Right kidney (tissue), 9 donors: ENCODE measurements around the gene PTGER3.
A peak's percentile ranks its signal among the peaks of the same experiment; 100 is the strongest.

Source experiments
- DNase-seq: peaks from one replicate; pipeline ENCODE4 v3.0.0-alpha.2; 2016
- long read RNA-seq, 8 donors: transcript quantifications; one replicate each; lab custom pipeline, GENCODE V29; 2026

PTGER3 gene
- long read RNA-seq, donor 1, full-length matches to known transcripts: 23 of 23 reads
- long read RNA-seq, donor 1, partial matches to known transcripts: 0 of 23 reads
- long read RNA-seq, donor 1, other reads (novel, unspliced or antisense): 0 of 23 reads
- long read RNA-seq, donor 2, full-length matches to known transcripts: 11 of 11 reads
- long read RNA-seq, donor 2, partial matches to known transcripts: 0 of 11 reads
- long read RNA-seq, donor 2, other reads (novel, unspliced or antisense): 0 of 11 reads
- long read RNA-seq, donor 3, full-length matches to known transcripts: 24 of 24 reads
- long read RNA-seq, donor 3, partial matches to known transcripts: 0 of 24 reads
- long read RNA-seq, donor 3, other reads (novel, unspliced or antisense): 0 of 24 reads
- long read RNA-seq, donor 4, full-length matches to known transcripts: 36 of 36 reads
- long read RNA-seq, donor 4, partial matches to known transcripts: 0 of 36 reads
- long read RNA-seq, donor 4, other reads (novel, unspliced or antisense): 0 of 36 reads
- long read RNA-seq, donor 5, full-length matches to known transcripts: 21 of 21 reads
- long read RNA-seq, donor 5, partial matches to known transcripts: 0 of 21 reads
- long read RNA-seq, donor 5, other reads (novel, unspliced or antisense): 0 of 21 reads
- long read RNA-seq, donor 6, full-length matches to known transcripts: 36 of 36 reads
- long read RNA-seq, donor 6, partial matches to known transcripts: 0 of 36 reads
- long read RNA-seq, donor 6, other reads (novel, unspliced or antisense): 0 of 36 reads
- long read RNA-seq, donor 7, full-length matches to known transcripts: 31 of 31 reads
- long read RNA-seq, donor 7, partial matches to known transcripts: 0 of 31 reads
- long read RNA-seq, donor 7, other reads (novel, unspliced or antisense): 0 of 31 reads
- long read RNA-seq, donor 8, full-length matches to known transcripts: 32 of 32 reads
- long read RNA-seq, donor 8, partial matches to known transcripts: 0 of 32 reads
- long read RNA-seq, donor 8, other reads (novel, unspliced or antisense): 0 of 32 reads

DNA sequence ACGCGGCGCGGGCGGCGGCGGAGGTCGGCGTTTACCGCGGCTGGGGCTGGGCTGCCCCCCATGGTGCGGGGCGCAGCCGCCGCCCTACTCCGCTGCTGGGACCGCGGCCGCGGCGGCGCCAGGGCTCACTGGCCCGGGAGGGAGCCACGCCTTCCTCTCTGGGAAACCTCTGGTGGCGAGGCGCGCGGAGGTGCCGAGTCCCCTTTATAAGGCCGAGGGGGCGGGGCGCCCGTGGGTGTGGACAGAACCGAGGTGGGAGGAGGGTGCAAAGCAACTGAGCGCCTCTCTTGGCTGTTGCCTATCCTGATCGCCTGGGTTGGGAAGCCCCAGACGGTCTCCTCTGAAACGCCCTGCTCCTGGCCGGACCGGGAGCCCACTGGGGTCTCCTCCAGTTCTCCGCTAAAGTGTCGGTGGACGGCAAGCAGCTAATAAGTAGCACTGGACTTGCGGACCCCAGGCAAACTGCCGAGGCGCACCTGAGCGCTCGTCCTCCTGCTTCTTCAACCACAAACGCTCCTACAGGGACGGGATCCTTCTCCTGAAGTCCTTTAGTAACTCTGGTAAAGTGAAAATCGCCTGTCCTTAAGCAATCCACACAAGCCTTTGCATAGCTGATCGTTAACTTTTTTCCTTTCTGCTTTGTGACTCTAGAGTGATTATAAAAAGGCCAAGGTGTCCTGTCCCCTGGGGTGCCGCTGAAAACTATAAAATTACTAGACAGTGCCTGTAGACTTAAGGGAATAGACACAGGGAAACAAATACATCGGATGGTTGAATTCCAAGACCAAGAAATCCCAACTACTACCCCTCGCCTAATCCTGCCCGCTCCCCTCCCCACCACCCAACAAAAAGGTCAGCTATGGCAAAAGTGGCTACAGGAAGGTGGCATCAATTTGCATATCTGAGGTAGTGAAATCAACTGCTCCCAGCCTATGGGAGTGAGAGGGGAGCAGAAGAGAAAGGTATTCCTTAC, at the start of gene PTGER3:
TSS of gene PTGER3 (minus strand) at position 182 of the 973 bp plus-strand sequence. CDS start 239 bp downstream, outside the sequence.
- peak; percentile 65 for DNase-seq

DNA sequence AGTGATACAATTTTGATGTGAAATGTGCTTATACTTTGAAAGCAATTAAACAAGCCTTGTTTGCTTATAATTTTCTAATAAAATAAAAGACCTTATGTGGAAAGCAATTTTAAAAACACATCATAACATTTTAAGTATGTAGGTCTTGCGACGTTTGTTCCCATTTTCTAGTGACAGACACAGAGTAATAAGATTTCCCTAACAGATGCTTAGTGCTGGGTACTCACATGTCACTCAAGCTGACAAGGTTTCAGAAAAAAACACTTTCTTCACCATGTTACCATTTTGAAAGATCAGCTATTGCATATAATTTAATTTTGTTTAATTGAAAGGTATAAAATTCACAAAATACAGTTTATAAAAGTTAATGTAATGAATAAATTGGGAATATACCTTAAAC, 47.3 kb upstream of the PTGER3 start:
- DNase-seq: no peak

DNA sequence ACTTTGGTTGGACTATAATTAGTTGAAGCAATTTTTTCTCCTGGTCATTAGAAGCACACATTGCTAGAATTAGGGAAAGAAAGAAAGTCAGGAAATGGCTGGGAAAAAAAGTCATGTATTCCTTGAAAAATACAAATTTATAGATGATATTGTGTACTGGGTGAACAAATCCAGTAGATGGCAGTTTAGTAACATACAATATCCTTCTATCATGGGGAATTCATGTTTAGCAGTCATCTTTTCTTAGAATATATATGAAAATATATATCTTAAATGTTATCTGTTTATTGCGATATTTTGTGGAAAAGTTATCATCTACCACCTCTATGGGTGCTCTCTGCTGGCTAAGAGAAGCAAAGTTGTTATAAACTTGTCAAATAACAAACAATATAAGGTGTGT, 46.3 kb upstream of the PTGER3 start:
- no peak for DNase-seq

DNA sequence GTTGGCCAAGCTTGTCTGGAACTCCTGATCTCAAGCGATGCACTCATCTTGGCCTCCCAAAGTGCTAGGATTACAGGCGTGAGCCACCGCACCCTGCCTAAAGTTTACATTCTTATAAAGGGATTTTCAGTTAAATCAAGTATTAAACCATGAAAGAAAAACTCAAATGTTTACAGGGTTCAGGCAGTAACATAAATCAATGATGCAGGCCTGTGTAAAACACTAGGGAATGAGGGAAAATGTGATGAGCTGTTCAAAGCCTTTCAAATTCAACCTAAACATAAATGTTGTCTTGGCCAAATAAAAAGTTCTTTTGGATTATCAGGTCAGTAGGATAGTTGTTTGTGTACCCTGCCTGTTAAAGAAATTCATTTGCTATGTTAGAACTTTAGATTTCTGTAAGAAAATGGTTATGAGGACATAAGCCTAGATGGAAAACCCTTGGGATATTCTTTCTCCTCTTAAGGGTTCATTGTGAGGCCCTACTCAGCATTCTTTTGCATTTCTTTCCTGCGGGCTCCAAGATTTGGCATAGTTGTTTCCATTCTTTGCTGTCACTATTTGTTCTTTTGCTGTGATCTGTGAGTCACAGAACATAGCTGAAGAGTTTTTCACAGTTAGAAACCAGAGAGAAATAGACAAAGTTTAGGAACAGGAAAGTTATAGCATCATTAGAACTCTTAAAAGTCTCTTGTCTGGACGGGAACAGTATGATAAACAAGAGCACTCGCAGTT, 42.1 kb upstream of the PTGER3 start:
- no peak for DNase-seq

DNA sequence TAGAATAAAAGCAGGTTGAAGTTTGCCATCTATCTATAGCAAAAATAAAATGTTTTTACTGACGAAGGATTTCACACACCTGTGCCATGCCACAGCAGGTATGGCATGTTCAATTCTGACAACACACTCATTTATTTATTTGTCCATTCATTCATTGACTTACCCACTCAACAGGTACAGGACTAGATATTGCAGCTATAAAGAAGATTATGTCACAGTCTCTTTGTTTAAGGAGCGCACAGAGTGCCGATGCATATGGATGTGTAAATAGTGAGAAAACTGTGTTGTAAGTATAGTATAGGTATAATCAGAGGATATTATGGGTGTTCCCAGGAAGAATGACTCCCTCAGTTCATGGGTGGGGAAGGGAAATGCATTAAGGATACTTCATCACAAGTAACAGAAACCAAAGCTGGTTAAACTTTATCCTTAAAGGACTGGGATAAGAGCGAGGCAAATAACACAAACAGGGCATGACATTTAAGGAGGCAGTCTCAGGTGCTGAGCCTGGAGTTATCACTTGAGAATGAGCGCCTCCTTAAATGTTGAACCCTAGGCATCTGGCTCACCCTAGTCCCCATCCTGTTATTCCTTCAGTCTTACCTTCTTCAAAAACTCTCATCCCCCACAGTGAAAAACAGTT, 41.1 kb upstream of the PTGER3 start:
- DNase-seq: no peak

DNA sequence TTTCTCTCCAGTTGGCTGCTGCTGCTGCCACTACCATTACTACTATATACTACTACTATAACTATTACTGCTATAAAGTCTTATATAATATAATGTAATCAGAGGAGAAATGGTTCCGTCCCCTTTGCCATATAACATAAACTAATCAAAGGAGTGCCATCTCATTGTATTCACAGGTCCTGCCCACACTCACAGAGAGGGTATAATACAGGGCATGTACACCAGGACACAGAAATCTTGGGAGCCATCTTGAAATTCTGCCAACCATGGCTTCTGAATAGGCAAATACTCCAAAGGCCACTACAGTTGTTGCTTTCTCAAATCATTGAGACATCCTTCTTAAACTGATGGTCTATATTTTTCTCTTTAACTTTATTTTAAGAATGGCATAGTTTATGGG, 40.1 kb upstream of the PTGER3 start:
- no peak for DNase-seq

DNA sequence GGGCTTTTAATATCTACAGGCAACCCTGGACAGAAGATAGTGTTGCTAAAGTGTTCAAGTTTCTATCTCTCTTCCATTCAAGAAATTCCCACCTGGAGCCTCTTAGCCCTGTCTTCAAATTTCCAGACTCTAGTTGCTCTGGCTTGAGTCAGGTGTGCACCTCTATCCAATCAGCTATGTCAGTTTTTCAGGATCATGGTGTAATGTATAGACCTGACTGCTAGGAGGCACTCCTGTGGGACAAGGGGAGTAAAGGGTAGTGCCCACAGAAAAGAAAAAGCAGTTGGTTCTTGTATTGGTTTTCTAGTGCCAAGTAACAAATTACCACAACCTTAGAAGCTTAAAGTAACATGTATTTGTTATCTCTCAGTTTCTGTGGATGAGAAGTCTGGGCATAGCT, 39.4 kb upstream of the PTGER3 start:
- no peak for DNase-seq

DNA sequence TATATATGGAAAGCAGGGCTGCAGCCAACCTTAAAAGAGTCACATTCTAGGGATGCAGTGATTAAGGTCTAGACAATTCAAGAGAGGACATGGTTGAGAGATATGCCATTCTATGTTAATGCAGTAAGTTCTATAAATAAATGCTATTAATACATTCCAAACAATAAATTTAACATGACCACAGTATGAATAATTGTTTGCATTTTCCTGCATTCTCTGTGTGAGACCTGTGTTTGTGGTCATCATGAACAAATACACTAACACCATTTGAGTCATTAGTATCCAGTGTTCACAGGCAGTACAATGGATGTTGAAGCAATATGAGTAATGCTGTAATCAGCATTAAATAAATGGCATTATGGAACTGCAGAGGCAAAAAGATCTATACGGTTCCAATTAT, 38.7 kb upstream of the PTGER3 start:
- DNase-seq: no peak

DNA sequence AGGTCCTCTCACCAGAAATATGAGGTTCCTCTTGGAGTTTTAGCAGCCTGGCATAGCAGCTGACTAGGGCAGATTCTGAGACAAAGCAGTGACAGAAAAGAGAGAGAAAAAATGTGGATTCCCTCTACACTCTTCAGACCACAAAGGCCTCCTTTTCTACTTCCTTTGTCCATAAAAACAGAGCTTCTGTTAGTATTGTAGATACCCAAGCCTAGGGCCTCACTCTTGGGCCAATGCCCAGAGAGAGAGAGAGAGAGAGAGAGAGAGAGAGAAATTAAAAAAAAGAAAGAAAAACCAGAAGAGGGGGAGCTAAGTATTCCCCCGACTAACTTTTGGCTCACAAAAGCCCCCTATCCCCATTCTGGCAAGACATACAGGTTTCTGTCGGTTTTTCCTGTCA, 35.7 kb upstream of the PTGER3 start:
- no peak for DNase-seq

DNA sequence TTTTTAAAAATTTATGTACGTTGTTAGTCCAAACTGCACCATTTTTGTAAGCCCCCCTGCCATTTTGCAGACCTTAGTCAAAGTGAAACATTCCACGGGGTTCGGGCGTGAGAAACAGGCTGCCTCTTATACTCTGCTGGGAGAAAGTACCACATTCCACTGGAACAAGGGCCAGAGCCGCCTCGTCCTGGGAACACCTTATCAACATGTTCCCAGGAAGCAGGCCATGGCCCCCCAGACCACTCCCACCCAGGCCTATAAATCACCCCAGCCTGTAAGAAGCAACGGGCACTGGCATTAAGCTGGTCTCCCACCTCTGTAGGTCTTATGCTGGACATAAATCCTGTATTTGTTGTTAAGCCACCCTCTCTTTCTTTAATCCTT, 34.1 kb upstream of the PTGER3 start:
- DNase-seq: peak; percentile 11

DNA sequence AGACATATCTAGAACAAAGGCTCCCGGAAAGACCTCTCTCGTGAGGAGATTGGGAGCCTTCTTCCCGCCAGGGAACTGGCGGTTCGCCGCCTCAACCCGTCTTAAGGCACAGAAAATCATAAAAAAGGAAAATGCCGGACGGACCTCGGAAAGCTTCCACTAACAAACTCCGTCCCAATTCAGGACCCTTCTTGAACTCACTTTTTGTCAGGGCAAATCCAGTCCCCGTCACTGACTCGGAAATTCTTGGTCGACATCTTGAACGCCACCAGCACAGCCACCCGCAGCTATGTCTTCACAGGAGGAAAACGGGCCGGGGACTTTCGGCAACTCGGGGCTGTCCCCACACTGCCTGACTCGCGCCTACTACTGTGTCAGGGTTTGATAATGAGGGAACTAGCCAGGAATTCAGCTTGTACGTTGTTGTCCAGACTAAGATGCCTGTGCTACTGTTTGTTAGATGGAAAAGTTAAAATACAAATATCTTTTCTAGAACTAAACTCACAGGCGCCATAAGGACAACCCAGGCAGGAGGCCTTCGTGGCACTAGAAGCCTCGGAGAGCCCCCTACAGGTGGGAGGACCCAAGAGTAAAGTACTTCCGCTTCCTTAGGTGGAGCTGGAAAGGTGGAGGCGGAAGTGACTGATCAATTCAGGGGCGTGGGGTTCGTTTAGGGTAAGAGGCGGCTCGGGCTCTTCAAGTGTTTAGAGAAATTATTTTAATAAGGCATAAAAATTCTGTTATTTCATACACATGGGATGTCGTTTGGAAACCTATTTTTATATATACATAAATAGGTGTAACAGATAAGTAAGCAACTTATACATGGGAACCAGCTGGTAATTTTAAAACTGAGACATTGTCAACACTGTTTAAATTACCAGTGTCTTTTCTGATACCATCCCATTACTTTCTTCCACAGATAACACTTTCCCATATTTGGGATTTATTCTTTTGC, 33.4 kb upstream of the PTGER3 start, which contains the start of gene ZRANB2:
TSS of gene ZRANB2 (minus strand) at position 297 of the 958 bp plus-strand sequence. CDS start at position 257, 40 bp downstream.
- peak; percentile 98 for DNase-seq

DNA sequence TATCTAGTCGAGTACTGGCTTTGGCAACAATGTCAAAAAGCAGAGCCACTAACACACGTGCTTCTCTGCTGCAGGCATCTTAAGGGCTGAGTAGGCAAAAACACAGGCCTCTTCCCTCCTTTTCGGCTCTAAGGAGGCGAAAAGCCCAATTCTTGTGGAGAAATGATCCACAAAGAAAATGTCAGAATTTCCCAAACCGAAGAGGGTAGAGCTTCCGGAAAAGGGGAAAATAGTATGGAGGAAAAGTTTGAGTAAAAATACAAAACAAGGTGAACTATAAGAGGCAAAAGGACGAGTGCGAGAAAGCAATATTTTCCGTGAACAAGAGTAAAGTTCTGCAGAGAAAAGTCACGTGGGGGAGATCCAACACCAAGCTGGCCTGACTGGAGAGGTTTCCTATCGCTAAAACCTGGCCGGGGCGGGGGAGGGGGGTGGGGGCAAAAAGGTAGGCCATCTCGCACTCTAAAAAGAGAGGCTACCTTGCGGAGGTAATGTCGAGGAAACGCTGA, 32.7 kb upstream of the PTGER3 start:
- no peak for DNase-seq

DNA sequence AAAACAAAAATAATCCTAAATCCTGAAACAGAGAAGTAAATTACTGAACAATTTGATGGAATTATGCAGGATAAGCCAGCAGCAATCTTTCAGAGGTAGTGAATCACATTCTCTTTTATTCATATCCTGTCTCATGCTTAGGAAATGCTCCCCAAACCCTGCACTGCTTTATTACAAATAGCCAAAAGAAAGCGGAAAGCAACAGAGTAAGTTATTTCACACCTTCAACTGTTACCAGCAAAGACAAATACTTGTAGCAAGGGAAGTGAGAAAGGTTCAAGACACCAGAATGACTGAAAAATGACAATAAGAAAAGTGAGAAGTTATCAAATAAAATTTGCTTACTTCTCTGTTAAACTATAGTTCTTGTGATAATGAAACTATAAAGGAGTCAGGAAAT, 27.1 kb upstream of the PTGER3 start:
- no peak for DNase-seq

DNA sequence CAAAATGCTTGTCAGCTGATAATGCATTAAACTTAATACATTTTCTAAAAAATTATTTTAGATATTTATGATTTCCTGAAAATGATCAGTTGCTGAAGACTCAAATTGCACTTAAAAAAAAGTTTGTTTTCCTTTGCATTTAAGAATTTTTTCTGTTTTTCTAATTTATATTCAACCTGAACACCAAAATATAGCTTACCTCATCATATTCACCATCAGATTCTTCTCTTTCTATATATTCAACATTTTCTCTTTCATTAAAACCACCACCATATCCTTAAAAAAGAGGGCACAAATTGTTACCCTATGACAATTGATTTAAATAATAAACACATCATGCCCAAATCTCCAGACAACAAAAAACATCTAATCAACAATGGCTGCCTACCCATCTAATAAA, 24.7 kb upstream of the PTGER3 start:
- DNase-seq: no peak

DNA sequence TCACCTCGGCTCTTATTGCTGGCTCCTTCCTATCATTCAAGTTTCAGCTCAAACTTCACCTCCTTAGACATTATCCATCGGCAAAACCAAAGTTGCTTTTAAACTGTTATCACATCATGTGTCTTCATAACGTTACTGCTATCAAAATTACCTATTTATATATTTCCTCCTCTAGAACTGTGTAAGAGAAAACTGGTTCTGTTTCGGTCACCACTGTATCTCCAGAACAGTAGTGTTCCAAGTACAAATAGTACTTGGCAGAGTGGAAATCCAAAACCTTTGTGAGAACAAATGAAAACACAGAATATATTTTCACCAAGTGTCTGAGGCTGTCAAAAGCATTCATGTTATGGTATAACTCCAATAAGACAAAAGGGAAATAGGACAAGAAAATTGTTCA, 24.1 kb upstream of the PTGER3 start:
- DNase-seq: no peak

DNA sequence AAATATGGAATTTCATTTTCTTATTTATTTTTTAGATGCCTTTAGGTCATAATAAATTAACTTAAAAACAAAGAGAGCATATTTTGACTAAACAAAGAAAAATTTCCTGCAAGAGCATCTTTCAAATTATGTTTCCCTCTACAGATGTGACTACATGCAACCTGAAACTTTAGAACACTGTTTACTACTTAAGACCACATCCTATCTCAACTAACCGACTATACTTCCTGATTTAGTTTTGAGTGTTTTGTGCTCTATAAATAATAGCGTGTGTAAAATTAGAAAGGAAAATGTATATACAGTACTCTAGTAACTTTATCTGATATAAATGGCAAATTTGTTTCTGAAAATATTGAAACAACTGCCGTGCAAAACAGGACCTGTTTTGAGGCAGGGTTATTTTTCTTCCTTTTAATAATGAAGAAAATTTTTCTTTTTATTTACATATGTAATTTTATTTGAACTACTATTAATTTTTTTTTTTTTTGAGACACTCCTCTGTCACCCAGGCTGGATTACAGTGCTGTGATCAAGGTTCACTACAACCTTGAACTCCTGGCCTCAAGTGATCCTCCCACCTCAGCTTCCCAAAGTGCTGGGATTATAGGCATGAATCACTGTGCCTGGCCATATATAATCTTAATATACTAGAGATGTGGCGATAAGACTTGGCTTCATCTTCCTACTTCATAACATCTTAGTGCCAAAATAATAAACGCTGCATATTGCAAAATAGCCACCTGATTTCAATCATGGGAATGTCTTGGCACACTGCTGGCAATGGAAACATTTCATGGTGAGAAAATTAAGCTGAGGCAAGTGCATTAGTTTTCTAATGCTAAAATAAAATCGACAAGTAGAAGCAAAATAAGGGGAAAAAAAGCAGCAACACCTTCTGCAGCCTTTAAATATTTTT, 21.0 kb upstream of the PTGER3 start:
- DNase-seq: no peak

DNA sequence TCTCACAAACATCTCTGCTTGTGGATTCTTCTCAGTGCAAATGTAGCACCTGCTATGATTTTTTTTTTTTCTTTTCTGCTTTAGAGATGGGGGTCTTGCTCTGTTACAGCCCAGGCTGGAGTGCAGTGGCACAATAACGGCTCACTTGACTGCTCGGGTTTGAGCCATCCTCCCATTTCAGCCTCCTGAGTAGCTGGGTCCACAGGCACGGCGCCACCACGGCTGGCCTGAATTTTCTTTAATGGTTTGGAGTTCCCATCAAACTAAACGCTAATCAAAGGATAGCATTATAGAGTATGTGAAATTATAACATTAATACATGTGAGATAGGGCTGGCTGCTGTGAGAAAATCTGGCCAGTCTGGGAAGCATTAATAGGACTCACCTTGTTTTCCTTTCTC, 7.2 kb upstream of the PTGER3 start:
- no peak for DNase-seq

DNA sequence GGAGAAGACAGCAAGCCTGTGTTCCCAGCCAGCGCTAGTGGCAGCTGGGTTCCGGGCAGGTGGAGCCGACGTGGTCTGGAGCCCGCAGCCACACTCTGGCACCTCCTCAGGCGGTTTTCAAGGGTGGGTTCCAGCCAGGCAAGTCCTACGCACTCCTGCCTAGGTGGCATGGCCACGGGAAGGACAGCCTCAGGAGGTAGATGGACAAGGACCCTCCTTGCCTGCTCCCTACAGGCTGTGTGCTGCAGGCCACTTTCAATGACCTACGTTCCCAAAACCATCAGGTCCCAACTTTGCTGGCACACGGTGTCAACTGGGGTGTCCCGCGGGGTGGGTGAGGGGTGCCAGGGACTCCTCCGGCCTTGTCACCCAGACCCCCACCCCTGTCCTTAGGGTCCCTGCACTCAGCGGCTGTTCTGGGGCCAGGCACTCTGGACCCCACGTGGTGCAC, 6.7 kb upstream of the PTGER3 start:
- DNase-seq: no peak
